Measurements from ENCODE around the gene NFE2L3.

NFE2L3 gene

GRCh38 chr7:26187380-26188205 lies 35.6 kb downstream of the NFE2L3 start:
- CTCF ChIA-PET = interaction anchor here (1.9 to 2.2 kb wide), 2 partner anchors 10 to 97 kb away, joined by 7 to 10 read pairs; no protein-coding TSS in a partner anchor
- POLR2A ChIA-PET (ENCODE audit: low non-redundant PET) = no interaction called here
- H3K27ac ChIP-seq = no peak overlapping the region
- no peak for TF ChIP-seq CTCF (conservative IDR thresholded peaks at IDR 0.05; ENCODE audit: low read depth)
- DNase-seq (ENCODE audit: low spot score) = no peak

- no peak for TF ChIP-seq CTCF (conservative IDR thresholded peaks at IDR 0.05; ENCODE audit: low read depth)
- ChIA-PET POLR2A (ENCODE audit: low non-redundant PET) (interaction anchor here (0.6 kb wide), 1 partner anchor 97 kb away, joined by 3 read pairs; no protein-coding TSS in a partner anchor), CTCF (interaction anchor here (1.9 to 2.2 kb wide), 2 partner anchors 9 to 97 kb away, joined by 7 to 10 read pairs; no protein-coding TSS in a partner anchor)
- no peak for DNase-seq (ENCODE audit: low spot score)
- H3K27ac ChIP-seq = no peak overlapping the region
Measured at GRCh38 chr7:26188206-26188956, 36.4 kb downstream of the NFE2L3 start.

GRCh38 chr7:26188957-26189541 lies 37.1 kb downstream of the NFE2L3 start:
- ChIA-PET POLR2A (ENCODE audit: low non-redundant PET) (interaction anchor here (0.6 kb wide), 1 partner anchor 96 kb away, joined by 3 read pairs; no protein-coding TSS in a partner anchor), CTCF (interaction anchor here (1.9 to 2.2 kb wide), 2 partner anchors 8 to 98 kb away, joined by 7 to 10 read pairs; no protein-coding TSS in a partner anchor)
- no peak for DNase-seq (ENCODE audit: low spot score)
- TF ChIP-seq CTCF (conservative IDR thresholded peaks at IDR 0.05; ENCODE audit: low read depth) = no peak
- no peak overlapping the region for H3K27ac ChIP-seq

GRCh38 chr7:26189697-26190096 lies 37.7 kb downstream of the NFE2L3 start:
- DNase-seq (ENCODE audit: low spot score) = no peak
- CTCF ChIA-PET = interaction anchor here (1.9 to 2.2 kb wide), 2 partner anchors 8 to 99 kb away, joined by 7 to 10 read pairs; no protein-coding TSS in a partner anchor
- H3K27ac ChIP-seq = no peak overlapping the region
- no peak for TF ChIP-seq CTCF (conservative IDR thresholded peaks at IDR 0.05; ENCODE audit: low read depth)
- POLR2A ChIA-PET (ENCODE audit: low non-redundant PET) = no interaction called here

GRCh38 chr7:26190417-26190869 lies 38.4 kb downstream of the NFE2L3 start:
- ChIA-PET POLR2A (ENCODE audit: low non-redundant PET) (no interaction called here), CTCF (no interaction called here)
- no peak overlapping the region for H3K27ac ChIP-seq
- DNase-seq (ENCODE audit: low spot score) = no peak
- no peak for TF ChIP-seq CTCF (conservative IDR thresholded peaks at IDR 0.05; ENCODE audit: low read depth)

Data from RWPE1 (cell line).